Activated CD4-positive, alpha-beta T cell treated with anti-CD3 and anti-CD28 coated beads, Interleukin-2, amount 50 U/mL, for 48 hours (primary cell): ENCODE results near the gene KMT5B.
"Not testable (repeated sequence)": the region's sequence is repeated elsewhere in the genome, so short reads cannot be mapped to it uniquely, and the experiment has no call there.

Experiments used
- DNase-seq, 2 experiments: peaks; one replicate each; pipeline ENCODE4 v3.0.0-alpha.2; 2020

The KMT5B gene

GRCh38 chr11:68213135-68213515, at the start of gene KMT5B:
TSS of gene KMT5B (minus strand) at chr11:68213296. CDS start at chr11:68190076, 23,220 bp downstream.
- peak; percentile 66 to 71 for DNase-seq

- DNase-seq, result no peak
Measured at GRCh38 chr11:68262544-68262827, 49.4 kb upstream of the KMT5B start.

- no peak for DNase-seq
Measured at GRCh38 chr11:68261749-68262543, 48.9 kb upstream of the KMT5B start.

GRCh38 chr11:68261006-68261405, 47.9 kb upstream of the KMT5B start:
- no peak for DNase-seq

GRCh38 chr11:68260484-68260883, 47.4 kb upstream of the KMT5B start:
- no peak for DNase-seq

- no peak for DNase-seq
Measured at GRCh38 chr11:68259122-68259959, 46.2 kb upstream of the KMT5B start.

- no peak for DNase-seq
Measured at GRCh38 chr11:68258363-68258765, 45.3 kb upstream of the KMT5B start.

- peak; percentile 97 to 98 for DNase-seq
Measured at GRCh38 chr11:68257477-68258362, 44.6 kb upstream of the KMT5B start.

GRCh38 chr11:68256331-68256741, 43.2 kb upstream of the KMT5B start:
- DNase-seq, result no peak

GRCh38 chr11:68255526-68255925, 42.4 kb upstream of the KMT5B start:
- no peak for DNase-seq

- no peak for DNase-seq
Measured at GRCh38 chr11:68254421-68254820, 41.3 kb upstream of the KMT5B start.

- no peak for DNase-seq
Measured at GRCh38 chr11:68251765-68252164, 38.7 kb upstream of the KMT5B start.

- not testable (repeated sequence) for DNase-seq
Measured at GRCh38 chr11:68244912-68245311, 31.8 kb upstream of the KMT5B start.

- DNase-seq, result not testable (repeated sequence)
Measured at GRCh38 chr11:68243847-68244246, 30.8 kb upstream of the KMT5B start.

- DNase-seq, result no peak
Measured at GRCh38 chr11:68242616-68243015, 29.5 kb upstream of the KMT5B start.

- no peak for DNase-seq
Measured at GRCh38 chr11:68231621-68232020, 18.5 kb upstream of the KMT5B start.

GRCh38 chr11:68229601-68230000, 16.5 kb upstream of the KMT5B start:
- DNase-seq, result no peak

GRCh38 chr11:68226421-68226820, 13.3 kb upstream of the KMT5B start:
- DNase-seq, result no peak

- DNase-seq, result no peak
Measured at GRCh38 chr11:68224606-68225005, 11.5 kb upstream of the KMT5B start.

GRCh38 chr11:68223275-68223674, 10.2 kb upstream of the KMT5B start:
- no peak for DNase-seq

GRCh38 chr11:68221406-68221805, 8.3 kb upstream of the KMT5B start:
- DNase-seq, result no peak

- DNase-seq, result no peak
Measured at GRCh38 chr11:68216171-68216938, 3.3 kb upstream of the KMT5B start.
